IMR-90 (cell line): ENCODE data around the gene HOXA5.

Source experiments
- CHD1 ChIP-seq: IDR thresholded peaks from 2 replicates; pipeline ENCODE4 v1.6.1; 2012; ENCODE audit warnings: low read depth, low read length, improper control_type of control experiment
- CTCF ChIP-seq: conservative IDR thresholded peaks from 2 replicates; pipeline ENCODE4 v1.5.1; 2012; ENCODE audit warnings: mild to moderate bottlenecking, low read depth, low read length, improper control_type of control experiment
- ELK1 ChIP-seq: fragments of 150-350 bp; IDR thresholded peaks from 2 replicates; pipeline ENCODE4 v1.6.1; 2016; ENCODE audit warnings: low read depth, mild to moderate bottlenecking, low read length, moderate library complexity, borderline replicate concordance
- RFX5 ChIP-seq: IDR thresholded peaks from 2 replicates; pipeline ENCODE4 v1.8.0; 2012; ENCODE audit warnings: low read depth, mild to moderate bottlenecking, low read length, moderate library complexity

- TF ChIP-seq CTCF: peak; percentile 95
- TF ChIP-seq RFX5: no peak
- TF ChIP-seq ELK1: no peak
- TF ChIP-seq CHD1: no peak
Measured at GRCh38 chr7:27160546-27161213, 17.2 kb upstream of the HOXA5 start.
